IPS-18a (cell line): ENCODE results near the gene EXOC3.
"Not testable (repeated sequence)": the region's sequence is repeated elsewhere in the genome, so short reads cannot be mapped to it uniquely, and the experiment has no call there.

ENCODE experiments used
- H3K27ac ChIP-seq: one replicate; pipeline ENCODE4 v1.5.1; 2013; ENCODE audit warnings: low read length
- H3K27me3 ChIP-seq: one replicate; pipeline ENCODE4 v1.6.1; 2013; ENCODE audit warnings: mild to moderate bottlenecking, low read length; ENCODE audit not compliant: control insufficient read depth, insufficient read depth
- H3K36me3 ChIP-seq: one replicate; pipeline ENCODE4 v1.6.1; 2013; ENCODE audit warnings: low read depth, low read length; ENCODE audit not compliant: control insufficient read depth
- H3K4me1 ChIP-seq: one replicate; pipeline ENCODE4 v1.6.1; 2013; ENCODE audit warnings: low read depth, low read length; ENCODE audit not compliant: control insufficient read depth
- H3K4me3 ChIP-seq: one replicate; pipeline ENCODE4 v1.5.1; 2013; ENCODE audit warnings: low read length
- H3K9ac ChIP-seq: one replicate; pipeline ENCODE4 v1.6.1; 2013; ENCODE audit warnings: mild to moderate bottlenecking, low read length, moderate library complexity
- H3K9me3 ChIP-seq: one replicate; pipeline ENCODE4 v1.6.1; 2013; ENCODE audit warnings: low read depth, low read length; ENCODE audit not compliant: control insufficient read depth

EXOC3 gene

GRCh38 chr5:442335-443238, at the start of gene EXOC3:
EXOC3 (plus strand) TSS chr5:443176; CDS start chr5:446206, 3,030 bp downstream.
- Histone ChIP-seq H3K4me1 (no peaks in the 10 kb centered on the region), H3K27me3 (no peaks in the 10 kb centered on the region), H3K36me3 (peaks cover 7% of the 10 kb centered on the region), H3K9ac (peak within 1 kb of the TSS; percentile 62), H3K4me3 (peak within 1 kb of the TSS; percentile 86), H3K27ac (no peak within 1 kb of the TSS), H3K9me3 (no peaks in the 10 kb centered on the region)

- H3K27me3 ChIP-seq = no peaks in the 10 kb centered on the region
- no peak overlapping the region for H3K4me3 ChIP-seq
- H3K9me3 ChIP-seq = no peaks in the 10 kb centered on the region
- H3K4me1 ChIP-seq = peaks cover 4% of the 10 kb centered on the region
- H3K9ac ChIP-seq = no peak overlapping the region
- H3K27ac ChIP-seq = no peak overlapping the region
- no peaks in the 10 kb centered on the region for H3K36me3 ChIP-seq
Observed at GRCh38 chr5:393846-394275, 49.1 kb upstream of the EXOC3 start.

GRCh38 chr5:394671-395155, 48.3 kb upstream of the EXOC3 start:
- H3K4me1 ChIP-seq = peaks cover 13% of the 10 kb centered on the region
- no peak overlapping the region for H3K9ac ChIP-seq
- H3K9me3 ChIP-seq = no peaks in the 10 kb centered on the region
- no peak overlapping the region for H3K4me3 ChIP-seq
- H3K27ac ChIP-seq = no peak overlapping the region
- H3K36me3 ChIP-seq = no peaks in the 10 kb centered on the region
- H3K27me3 ChIP-seq = peaks cover 7% of the 10 kb centered on the region

GRCh38 chr5:395156-395920, 47.6 kb upstream of the EXOC3 start:
- H3K4me3 ChIP-seq = no peak overlapping the region

GRCh38 chr5:395921-396530, 47.0 kb upstream of the EXOC3 start:
- no peak overlapping the region for H3K27ac ChIP-seq
- no peak overlapping the region for H3K9ac ChIP-seq

More at GRCh38 chr5:395156-395920, 47.6 kb upstream of the EXOC3 start:
- H3K9ac ChIP-seq = no peak overlapping the region
- no peaks in the 10 kb centered on the region for H3K9me3 ChIP-seq
- H3K4me1 ChIP-seq = peaks cover 19% of the 10 kb centered on the region
- H3K27ac ChIP-seq = no peak overlapping the region
- peaks cover 10% of the 10 kb centered on the region for H3K27me3 ChIP-seq
- H3K36me3 ChIP-seq = no peaks in the 10 kb centered on the region

GRCh38 chr5:396531-396961, 46.4 kb upstream of the EXOC3 start:
- H3K27ac ChIP-seq = no peak overlapping the region
- peaks cover 19% of the 10 kb centered on the region for H3K27me3 ChIP-seq
- H3K4me3 ChIP-seq = no peak overlapping the region
- no peaks in the 10 kb centered on the region for H3K36me3 ChIP-seq
- no peak overlapping the region for H3K9ac ChIP-seq
- H3K4me1 ChIP-seq = peaks cover 19% of the 10 kb centered on the region
- H3K9me3 ChIP-seq = no peaks in the 10 kb centered on the region

More at GRCh38 chr5:395921-396530, 47.0 kb upstream of the EXOC3 start:
- Histone ChIP-seq H3K9me3 (no peaks in the 10 kb centered on the region), H3K4me3 (no peak overlapping the region), H3K36me3 (no peaks in the 10 kb centered on the region), H3K4me1 (peaks cover 19% of the 10 kb centered on the region), H3K27me3 (peaks cover 17% of the 10 kb centered on the region)

GRCh38 chr5:398141-398474, 44.9 kb upstream of the EXOC3 start:
- not testable (repeated sequence) for H3K36me3 ChIP-seq, H3K4me3 ChIP-seq, H3K9ac ChIP-seq, H3K9me3 ChIP-seq, H3K27ac ChIP-seq
- Histone ChIP-seq H3K27me3 (peaks cover 19% of the 10 kb centered on the region), H3K4me1 (peaks cover 19% of the 10 kb centered on the region)

GRCh38 chr5:398475-399295, 44.3 kb upstream of the EXOC3 start:
- H3K36me3 ChIP-seq = no peaks in the 10 kb centered on the region
- H3K27me3 ChIP-seq = peaks cover 19% of the 10 kb centered on the region
- H3K4me1 ChIP-seq = peaks cover 19% of the 10 kb centered on the region
- no peaks in the 10 kb centered on the region for H3K9me3 ChIP-seq
- H3K9ac ChIP-seq = no peak overlapping the region
- H3K4me3 ChIP-seq = no peak overlapping the region
- H3K27ac ChIP-seq = no peak overlapping the region

GRCh38 chr5:399296-400281, 43.4 kb upstream of the EXOC3 start:
- H3K27ac ChIP-seq = peak overlapping the region; percentile 65
- H3K9ac ChIP-seq = peak overlapping the region; percentile 82

More at GRCh38 chr5:399296-400281, 43.4 kb upstream of the EXOC3 start:
- no peaks in the 10 kb centered on the region for H3K36me3 ChIP-seq
- H3K9me3 ChIP-seq = no peaks in the 10 kb centered on the region
- peaks cover 19% of the 10 kb centered on the region for H3K4me1 ChIP-seq
- peaks cover 19% of the 10 kb centered on the region for H3K27me3 ChIP-seq
- peak overlapping the region; percentile 45 for H3K4me3 ChIP-seq
